ENCODE measurements around the gene SMC1B. TPM values are rescaled to one million over a fixed set of nuclear protein-coding genes. Genes with fewer than 3 reads are reported as not detected.
"Not testable (repeated sequence)": the region's sequence is repeated elsewhere in the genome, so short reads cannot be mapped to it uniquely, and the experiment has no call there.

Gene SMC1B
- total RNA-seq, 2 experiments from 2014 or later, result 0.08 TPM; not detected in 1

GRCh38 chr22:45357490-45357889 lies 55.9 kb downstream of the SMC1B start:
- Histone ChIP-seq H3K4me2 (ENCODE audit: low read length) (no peak overlapping the region), H3K4me3 (ENCODE audit: low read depth, low read length, poor library complexity, severe bottlenecking) (no peak overlapping the region), H4K20me1 (ENCODE audit: insufficient read depth, low read length) (no peaks in the 10 kb centered on the region), H2AFZ (ENCODE audit: low read length) (no peak overlapping the region), H3K27ac (ENCODE audit: low read depth, low read length, poor library complexity, severe bottlenecking) (no peak overlapping the region), H3K79me2 (ENCODE audit: insufficient read depth, low read depth, low read length) (no peaks in the 10 kb centered on the region), H3K4me1 (ENCODE audit: insufficient read depth, low read length, poor library complexity, severe bottlenecking) (no peaks in the 10 kb centered on the region), H3K9me2 (ENCODE audit: insufficient read depth, low read length) (no peaks in the 10 kb centered on the region), H3K36me3 (ENCODE audit: insufficient read depth, low read length) (no peaks in the 10 kb centered on the region), H3K9me3 (ENCODE audit: low read length) (no peaks in the 10 kb centered on the region)
- TF ChIP-seq EZH2phosphoT487 (IDR thresholded peaks at IDR 0.05; ENCODE audit: borderline replicate concordance, low read depth, low read length), result no peak
- TF ChIP-seq, protein P1, sequence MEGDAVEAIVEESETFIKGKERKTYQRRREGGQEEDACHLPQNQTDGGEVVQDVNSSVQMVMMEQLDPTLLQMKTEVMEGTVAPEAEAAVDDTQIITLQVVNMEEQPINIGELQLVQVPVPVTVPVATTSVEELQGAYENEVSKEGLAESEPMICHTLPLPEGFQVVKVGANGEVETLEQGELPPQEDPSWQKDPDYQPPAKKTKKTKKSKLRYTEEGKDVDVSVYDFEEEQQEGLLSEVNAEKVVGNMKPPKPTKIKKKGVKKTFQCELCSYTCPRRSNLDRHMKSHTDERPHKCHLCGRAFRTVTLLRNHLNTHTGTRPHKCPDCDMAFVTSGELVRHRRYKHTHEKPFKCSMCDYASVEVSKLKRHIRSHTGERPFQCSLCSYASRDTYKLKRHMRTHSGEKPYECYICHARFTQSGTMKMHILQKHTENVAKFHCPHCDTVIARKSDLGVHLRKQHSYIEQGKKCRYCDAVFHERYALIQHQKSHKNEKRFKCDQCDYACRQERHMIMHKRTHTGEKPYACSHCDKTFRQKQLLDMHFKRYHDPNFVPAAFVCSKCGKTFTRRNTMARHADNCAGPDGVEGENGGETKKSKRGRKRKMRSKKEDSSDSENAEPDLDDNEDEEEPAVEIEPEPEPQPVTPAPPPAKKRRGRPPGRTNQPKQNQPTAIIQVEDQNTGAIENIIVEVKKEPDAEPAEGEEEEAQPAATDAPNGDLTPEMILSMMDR (conservative IDR thresholded peaks at IDR 0.05; ENCODE audit: low read length), result no peak
- BruUV-seq (replicated peaks), result no TSS peak
- intact Hi-C loops (cut with micrococcal nuclease; ENCODE audit: unreplicated experiment), result no loop called here
- no peak for DNase-seq (ENCODE audit: low spot score)
- CTCF ChIA-PET (ENCODE audit: unreplicated experiment), result interaction anchor here (0.6 kb wide), 1 partner anchor 16 kb away, joined by 4 read pairs; no protein-coding TSS in a partner anchor
- POLR2A ChIA-PET, result interaction anchor here (0.7 kb wide), 1 partner anchor 41 kb away, joined by 3 read pairs; no protein-coding TSS in a partner anchor

- H3K79me2 ChIP-seq (ENCODE audit: insufficient read depth, low read depth, low read length), result no peaks in the 10 kb centered on the region
- no TSS peak for BruUV-seq (replicated peaks)
Observed at GRCh38 chr22:45353786-45354185, 59.6 kb downstream of the SMC1B start.

GRCh38 chr22:45352757-45353156 lies 60.6 kb downstream of the SMC1B start:
- not testable (repeated sequence) for H3K79me2 ChIP-seq (ENCODE audit: insufficient read depth, low read depth, low read length)

More at GRCh38 chr22:45353786-45354185, 59.6 kb downstream of the SMC1B start:
- Histone ChIP-seq H3K27ac (ENCODE audit: low read depth, low read length, poor library complexity, severe bottlenecking) (no peak overlapping the region), H3K4me2 (ENCODE audit: low read length) (no peak overlapping the region), H2AFZ (ENCODE audit: low read length) (no peak overlapping the region), H3K4me3 (ENCODE audit: low read depth, low read length, poor library complexity, severe bottlenecking) (no peak overlapping the region), H4K20me1 (ENCODE audit: insufficient read depth, low read length) (no peaks in the 10 kb centered on the region), H3K4me1 (ENCODE audit: insufficient read depth, low read length, poor library complexity, severe bottlenecking) (no peaks in the 10 kb centered on the region), H3K9me2 (ENCODE audit: insufficient read depth, low read length) (no peaks in the 10 kb centered on the region), H3K9me3 (ENCODE audit: low read length) (no peaks in the 10 kb centered on the region), H3K36me3 (ENCODE audit: insufficient read depth, low read length) (no peaks in the 10 kb centered on the region)
- ChIA-PET CTCF (ENCODE audit: unreplicated experiment) (no interaction called here), POLR2A (interaction anchor here (0.6 kb wide), 1 partner anchor 81 kb away, joined by 4 read pairs; no protein-coding TSS in a partner anchor)
- TF ChIP-seq, protein P1 (conservative IDR thresholded peaks at IDR 0.05; ENCODE audit: low read length), result no peak
- TF ChIP-seq EZH2phosphoT487 (IDR thresholded peaks at IDR 0.05; ENCODE audit: borderline replicate concordance, low read depth, low read length), result no peak
- intact Hi-C loops (cut with micrococcal nuclease; ENCODE audit: unreplicated experiment), result no loop called here
- DNase-seq (ENCODE audit: low spot score), result no peak

More at GRCh38 chr22:45352757-45353156, 60.6 kb downstream of the SMC1B start:
- H3K4me1 ChIP-seq (ENCODE audit: insufficient read depth, low read length, poor library complexity, severe bottlenecking); BruUV-seq (replicated peaks); DNase-seq (ENCODE audit: low spot score); H3K4me3 ChIP-seq (ENCODE audit: low read depth, low read length, poor library complexity, severe bottlenecking); H3K4me2 ChIP-seq (ENCODE audit: low read length); H3K9me3 ChIP-seq (ENCODE audit: low read length); H3K36me3 ChIP-seq (ENCODE audit: insufficient read depth, low read length); H4K20me1 ChIP-seq (ENCODE audit: insufficient read depth, low read length); intact Hi-C loops (cut with micrococcal nuclease; ENCODE audit: unreplicated experiment); CTCF ChIA-PET (ENCODE audit: unreplicated experiment); H3K27ac ChIP-seq (ENCODE audit: low read depth, low read length, poor library complexity, severe bottlenecking); H2AFZ ChIP-seq (ENCODE audit: low read length); H3K9me2 ChIP-seq (ENCODE audit: insufficient read depth, low read length): not testable (repeated sequence)
- POLR2A ChIA-PET, result interaction anchor here (0.7 kb wide), 1 partner anchor 84 kb away, joined by 3 read pairs; no protein-coding TSS in a partner anchor
